Hematopoietic multipotent progenitor cell treated with erythropoietin and hydrocortisone succinate and interleukin-3 and kit ligand, for 8 days (in vitro differentiated cells): Measurements from ENCODE around the gene NODAL.
"Not testable (repeated sequence)": the region's sequence is repeated elsewhere in the genome, so short reads cannot be mapped to it uniquely, and the experiment has no call there.

ENCODE experiments used
- DNase-seq: peaks from one replicate; pipeline ENCODE4 v3.0.0-alpha.2; 2015

NODAL gene

GRCh38 chr10:70441161-70441894 lies at the start of gene NODAL:
TSS of gene NODAL (minus strand) at chr10:70441681. CDS start at chr10:70441667, 14 bp downstream.
- no peak for DNase-seq

GRCh38 chr10:70490142-70490541 lies 48.7 kb upstream of the NODAL start:
- no peak for DNase-seq

- no peak for DNase-seq
These were observed 46.3 kb upstream of the NODAL start for GRCh38 chr10:70487824-70488223.

- DNase-seq = not testable (repeated sequence)
These were observed 42.4 kb upstream of the NODAL start for GRCh38 chr10:70483872-70484271.

DNA sequence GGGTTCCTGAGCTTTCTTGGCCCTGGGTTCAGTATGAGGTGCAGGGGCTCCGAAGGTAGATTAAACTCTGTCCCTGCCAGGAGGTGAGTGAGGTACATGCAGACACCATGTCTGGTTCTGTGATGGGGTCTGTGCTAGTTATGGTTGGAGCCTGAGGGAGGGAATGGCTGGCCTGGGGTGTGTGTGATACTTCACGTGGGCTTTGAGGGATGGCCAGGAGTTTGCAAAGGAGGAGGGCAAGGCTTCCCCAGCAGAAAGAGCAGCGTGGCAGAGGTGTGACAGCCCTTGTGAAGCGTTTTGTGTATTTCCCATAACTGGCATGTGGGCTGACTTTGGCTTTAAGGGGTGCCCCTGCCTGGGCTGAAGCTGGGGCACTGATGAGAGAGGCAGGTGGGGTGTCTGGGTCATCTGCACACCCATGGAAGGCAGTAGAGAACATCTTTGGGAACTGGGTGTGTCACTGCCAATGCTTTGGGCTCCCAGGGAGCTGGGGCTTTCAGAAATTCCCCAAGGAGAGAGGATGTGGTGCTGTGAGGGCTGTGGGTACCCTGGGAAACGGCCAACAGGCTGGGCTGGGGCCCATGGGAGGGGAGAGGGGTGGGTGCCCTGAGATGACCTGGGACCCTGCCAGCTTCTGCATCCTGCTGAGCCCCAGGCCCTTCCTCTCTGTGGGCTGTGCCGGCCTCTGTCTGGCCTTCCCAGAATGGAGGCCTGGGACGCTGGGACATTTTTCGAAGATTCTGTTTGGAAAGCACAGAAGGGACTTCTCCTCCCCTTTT lies 41.7 kb upstream of the NODAL start:
- no peak for DNase-seq

DNA sequence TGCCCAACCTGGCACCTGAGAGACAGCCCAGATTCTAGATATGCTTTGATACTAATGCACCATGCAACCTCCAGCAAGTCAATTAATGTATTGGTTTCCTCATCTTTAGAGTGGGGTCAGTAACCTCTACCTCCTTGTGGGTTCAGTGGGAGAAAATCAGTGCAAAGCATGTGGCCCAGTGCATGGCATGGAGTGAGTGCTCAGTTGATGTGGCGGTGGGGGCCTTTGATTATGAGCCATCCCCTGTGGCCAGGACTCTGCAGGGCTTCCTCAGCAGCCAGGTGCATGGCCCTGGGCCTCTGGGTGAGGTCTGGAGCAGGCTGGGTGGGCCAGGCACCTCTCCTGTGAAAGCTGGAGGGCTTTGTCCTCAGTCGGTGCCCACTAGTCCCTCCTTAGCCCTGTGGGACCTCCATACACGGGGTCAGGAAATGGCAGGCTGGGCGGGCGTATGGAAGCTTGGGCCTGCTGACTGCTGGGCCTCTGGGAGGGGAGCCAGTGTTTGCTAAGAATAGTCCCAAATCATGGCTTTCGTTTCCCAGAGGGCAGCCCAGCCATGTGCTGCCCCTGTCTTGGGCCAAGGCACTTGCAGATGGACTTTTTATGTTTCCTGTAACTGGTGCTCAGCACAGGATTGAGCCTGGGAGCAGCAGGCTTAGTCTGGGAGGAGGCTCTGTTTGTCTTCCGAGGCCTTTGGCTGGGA lies 40.5 kb upstream of the NODAL start:
- no peak for DNase-seq

GRCh38 chr10:70481105-70481504 lies 39.6 kb upstream of the NODAL start:
- DNase-seq = no peak

DNA sequence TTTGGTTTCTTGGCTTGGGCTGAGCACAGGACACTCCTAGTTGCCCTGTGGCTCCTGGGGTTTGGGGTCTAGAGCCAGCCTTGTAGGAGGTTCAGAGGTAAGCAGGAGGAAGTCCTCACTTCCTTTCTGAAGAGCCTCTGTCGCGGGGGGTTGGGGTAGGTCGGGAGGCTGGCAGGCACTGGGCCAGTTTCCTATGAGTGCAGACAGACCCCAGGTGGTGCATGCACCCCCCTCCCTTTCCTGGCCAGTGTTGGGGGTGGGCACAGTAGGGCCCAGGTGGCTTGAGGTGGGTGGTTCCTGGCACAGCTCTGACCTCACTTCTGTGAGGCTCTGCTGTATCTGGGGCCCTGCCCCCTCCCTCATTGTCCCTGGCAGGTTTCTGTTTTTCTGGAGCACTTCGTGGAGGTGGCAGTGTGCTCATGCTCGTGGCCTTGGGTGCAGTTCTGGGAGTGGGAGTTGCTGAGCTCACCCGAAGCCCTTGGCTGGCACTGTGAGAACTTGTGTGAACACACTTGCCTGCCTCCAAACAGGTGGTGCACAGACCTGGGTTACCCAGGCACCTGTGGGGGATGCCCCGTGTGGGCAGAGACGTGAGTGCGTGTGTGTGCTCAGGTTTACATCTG lies 38.9 kb upstream of the NODAL start:
- no peak for DNase-seq

GRCh38 chr10:70479626-70480238 lies 38.3 kb upstream of the NODAL start:
- DNase-seq = no peak

- no peak for DNase-seq
These were observed 37.7 kb upstream of the NODAL start for GRCh38 chr10:70479165-70479581.

DNA sequence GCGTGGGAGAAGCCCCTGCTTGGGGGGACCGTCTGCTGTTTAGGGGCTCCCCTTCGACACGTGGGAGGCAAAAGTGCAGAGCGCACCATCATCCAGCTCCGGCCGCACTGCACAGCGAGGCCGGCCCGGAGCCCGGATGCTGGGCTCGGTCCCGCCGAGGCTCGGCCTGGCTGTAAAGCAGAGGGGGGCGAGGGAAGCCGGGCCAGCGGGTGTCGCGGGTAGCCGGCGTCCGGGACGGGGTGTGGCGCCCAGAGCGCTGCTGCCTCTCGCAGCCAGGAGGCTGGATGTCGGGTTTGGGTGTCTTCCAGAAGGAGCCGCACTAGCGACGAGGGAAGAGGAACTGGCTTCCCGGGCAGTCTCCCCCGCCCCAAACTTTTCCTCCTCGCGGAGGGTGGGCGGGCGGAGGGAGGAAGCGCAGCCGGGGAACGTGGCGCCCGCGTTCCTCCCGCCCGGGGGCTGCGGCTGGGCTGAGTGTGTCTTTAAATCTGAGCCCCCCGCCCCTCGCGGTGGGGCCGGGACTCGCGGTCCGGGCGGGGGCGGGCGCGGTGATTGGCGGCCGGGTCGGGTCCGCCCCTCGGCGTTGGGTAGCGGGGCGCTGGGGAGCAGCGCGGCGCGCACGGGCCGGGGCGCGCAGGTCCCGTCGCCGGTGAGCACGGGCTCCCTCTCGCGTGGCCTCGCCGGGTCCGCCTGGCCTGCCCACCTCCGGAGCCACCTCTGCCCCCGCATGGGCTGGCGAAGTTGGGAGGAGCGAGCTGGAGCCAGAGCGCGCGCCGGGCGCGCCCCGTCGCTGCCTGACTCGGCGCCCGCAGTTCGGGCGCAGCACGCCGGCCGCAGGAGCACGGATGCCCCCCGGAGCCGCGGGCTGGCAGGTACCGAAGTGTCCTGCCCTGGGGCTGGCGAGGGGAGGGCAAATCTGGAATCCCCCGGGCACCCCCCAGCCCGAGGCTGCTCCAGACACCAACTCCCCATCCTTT lies 37.0 kb upstream of the NODAL start, which contains the start of gene PALD1:
PALD1 (plus strand) TSS at position 577 of the 974 bp plus-strand sequence. CDS start 47,185 bp downstream, outside the sequence.
- no peak for DNase-seq

GRCh38 chr10:70477661-70478162 lies 36.2 kb upstream of the NODAL start:
- peak; percentile 27 for DNase-seq

GRCh38 chr10:70476249-70477035 lies 35.0 kb upstream of the NODAL start:
- DNase-seq = no peak

GRCh38 chr10:70475661-70476060 lies 34.2 kb upstream of the NODAL start:
- DNase-seq = no peak

DNA sequence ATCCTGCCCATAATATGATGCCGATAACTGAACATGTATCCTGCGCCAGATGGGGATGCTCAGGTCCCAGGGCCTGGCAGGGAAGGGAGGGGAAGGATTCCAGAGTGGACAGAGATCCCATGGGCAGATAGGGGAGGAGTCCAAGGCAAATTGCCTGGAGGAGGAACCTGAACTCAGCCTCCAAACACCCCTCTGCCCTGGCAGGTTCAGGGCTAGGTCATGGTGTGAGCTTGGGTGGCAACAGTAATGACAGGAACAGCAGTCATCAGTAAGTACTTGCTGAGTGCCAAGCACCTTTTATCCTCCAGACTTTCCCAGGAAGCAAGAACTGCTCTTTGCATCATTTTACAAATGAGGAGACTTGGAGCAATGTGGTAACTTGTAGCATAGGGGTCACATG lies 33.3 kb upstream of the NODAL start:
- no peak for DNase-seq

DNA sequence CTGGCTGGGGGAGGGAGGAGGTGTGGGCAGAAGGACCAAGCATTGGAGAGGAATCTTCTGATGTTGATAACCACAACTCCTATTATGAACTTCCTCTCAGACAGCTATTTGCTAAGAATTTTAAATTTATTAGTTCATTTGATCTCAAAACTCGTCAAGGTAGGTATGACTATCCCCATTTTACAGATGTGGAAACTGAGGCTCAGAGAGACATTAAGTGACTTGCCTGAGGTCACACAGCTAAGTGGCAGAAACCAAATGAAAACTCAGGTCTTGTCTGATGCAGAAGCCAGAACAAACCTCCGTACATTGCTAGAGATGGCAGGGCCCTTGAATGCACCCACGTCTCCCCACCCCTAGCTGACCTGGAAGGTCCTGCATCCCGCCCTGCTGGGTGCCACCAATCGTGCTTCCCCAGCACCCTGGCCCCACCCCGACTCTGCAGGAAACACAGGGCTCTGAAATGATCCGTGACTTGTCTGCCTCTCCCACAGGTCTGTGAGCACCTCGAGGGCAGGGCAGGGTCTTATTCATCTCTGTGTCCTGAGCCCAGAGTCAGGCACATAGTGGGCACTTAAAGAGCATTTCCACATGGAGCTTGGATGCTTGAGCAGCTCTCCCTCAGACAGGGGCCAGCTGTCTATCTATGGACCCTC lies 31.4 kb upstream of the NODAL start:
- DNase-seq = no peak

DNA sequence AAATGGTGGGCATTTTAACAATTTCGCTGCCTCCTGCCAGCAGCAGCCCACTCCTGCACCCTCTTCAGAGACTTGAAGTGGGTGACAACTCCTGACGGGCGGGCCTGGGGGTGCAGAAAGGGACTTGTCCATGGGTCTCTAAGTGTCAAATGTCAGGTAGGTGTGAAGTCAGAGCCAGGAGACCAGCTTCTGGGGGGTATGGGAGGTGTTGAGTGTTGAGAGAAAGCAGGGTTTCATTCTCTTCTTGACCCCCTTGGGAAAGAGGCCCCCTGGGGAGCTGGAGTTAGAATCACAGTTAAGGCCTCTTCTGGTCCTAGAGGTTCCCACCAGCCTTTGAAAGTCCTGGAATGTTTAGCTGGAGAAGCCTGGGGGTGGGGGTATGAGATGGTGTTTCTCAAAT lies 25.5 kb upstream of the NODAL start:
- no peak for DNase-seq

GRCh38 chr10:70465832-70466231 lies 24.4 kb upstream of the NODAL start:
- no peak for DNase-seq

DNA sequence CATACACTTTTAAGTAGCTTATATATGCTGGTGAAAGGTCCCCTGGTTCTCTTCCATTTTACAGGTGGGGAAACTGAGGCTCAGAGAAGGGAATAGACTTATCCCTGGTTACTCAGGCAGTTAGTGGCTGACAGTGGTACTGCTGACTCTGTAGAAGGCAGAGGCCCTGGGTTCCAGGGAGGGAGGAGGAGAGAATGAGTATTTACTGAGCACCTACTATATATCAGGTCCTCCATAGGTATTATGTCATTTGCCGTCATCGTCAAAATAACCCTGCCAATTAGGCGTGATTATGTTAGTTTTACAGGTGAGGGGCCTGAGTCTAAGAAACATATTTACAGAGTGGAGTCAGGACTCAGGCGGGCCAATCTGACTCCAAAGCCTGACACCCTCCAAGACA lies 23.8 kb upstream of the NODAL start:
- DNase-seq = no peak
